ENCODE data around the gene CD164.
"Not testable (repeated sequence)": the region's sequence is repeated elsewhere in the genome, so short reads cannot be mapped to it uniquely, and the experiment has no call there.

Gene CD164

DNA sequence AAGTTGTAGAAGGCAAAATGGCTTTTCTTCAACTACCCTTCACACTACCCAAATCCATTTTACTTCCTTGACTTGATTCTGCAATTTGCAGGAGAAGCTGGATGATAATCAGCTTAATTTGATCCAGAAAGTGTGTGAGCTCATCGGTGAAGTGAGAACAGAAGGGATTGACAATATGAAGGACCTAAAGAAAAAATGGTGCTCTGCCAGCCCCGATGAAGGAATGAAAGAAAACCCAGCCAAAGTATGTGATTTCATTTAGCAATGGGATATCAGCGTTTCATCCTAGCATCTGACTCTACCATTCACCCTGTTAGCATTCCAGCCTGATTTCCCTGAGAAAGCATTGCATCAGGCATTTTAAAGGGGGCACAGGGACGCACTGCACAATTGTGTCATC, 41.5 kb downstream of the CD164 start:
- no peak for DNase-seq

GRCh38 chr6:109339906-109340678, 42.2 kb downstream of the CD164 start:
- no peak for DNase-seq

- DNase-seq, result no peak
These were observed 45.9 kb downstream of the CD164 start for GRCh38 chr6:109336221-109336961.

DNA sequence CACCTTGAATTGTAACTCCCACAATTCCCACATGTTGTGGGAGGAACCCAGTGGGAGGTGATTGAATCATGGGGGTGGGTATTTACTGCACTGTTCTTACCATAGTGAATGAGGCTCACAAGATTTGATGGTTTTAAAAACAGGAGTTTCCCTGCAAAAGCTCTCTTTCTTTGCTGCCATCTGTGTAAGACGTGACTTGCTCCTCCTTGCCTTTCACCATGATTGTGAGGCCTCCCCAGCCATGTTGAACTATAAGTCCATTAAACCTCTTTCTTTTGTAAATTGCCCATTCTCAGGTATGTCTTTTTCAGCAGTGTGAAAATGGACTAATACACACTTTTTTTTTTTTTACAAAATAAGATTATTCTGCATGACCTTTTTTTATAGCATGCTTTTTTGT, 48.4 kb downstream of the CD164 start:
- not testable (repeated sequence) for DNase-seq

- DNase-seq, result no peak
These were observed 49.5 kb downstream of the CD164 start for GRCh38 chr6:109332748-109333147.

DNA sequence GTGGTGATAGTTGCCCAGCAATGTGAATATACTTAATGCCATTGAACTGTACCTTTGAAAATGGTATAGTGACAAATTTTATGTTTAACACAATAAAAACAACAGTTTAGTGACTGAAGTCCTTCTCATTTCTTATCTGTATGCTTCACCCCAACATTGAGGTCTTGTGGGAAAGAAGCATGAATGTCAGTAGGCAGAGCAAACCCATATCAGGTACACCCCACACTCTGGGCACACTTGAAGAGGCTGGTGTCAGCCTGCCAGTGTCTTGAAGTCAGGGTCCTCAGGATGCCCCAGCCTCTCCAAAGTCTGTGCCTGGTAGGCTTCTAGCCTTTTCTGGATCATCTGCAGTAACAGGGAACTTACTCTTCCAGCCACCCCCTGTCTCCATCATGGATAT, 51.2 kb downstream of the CD164 start:
- DNase-seq, result no peak

- no peak for DNase-seq
These were observed 52.0 kb downstream of the CD164 start for GRCh38 chr6:109330263-109330662.

GRCh38 chr6:109328629-109329028, 53.6 kb downstream of the CD164 start:
- no peak for DNase-seq

DNA sequence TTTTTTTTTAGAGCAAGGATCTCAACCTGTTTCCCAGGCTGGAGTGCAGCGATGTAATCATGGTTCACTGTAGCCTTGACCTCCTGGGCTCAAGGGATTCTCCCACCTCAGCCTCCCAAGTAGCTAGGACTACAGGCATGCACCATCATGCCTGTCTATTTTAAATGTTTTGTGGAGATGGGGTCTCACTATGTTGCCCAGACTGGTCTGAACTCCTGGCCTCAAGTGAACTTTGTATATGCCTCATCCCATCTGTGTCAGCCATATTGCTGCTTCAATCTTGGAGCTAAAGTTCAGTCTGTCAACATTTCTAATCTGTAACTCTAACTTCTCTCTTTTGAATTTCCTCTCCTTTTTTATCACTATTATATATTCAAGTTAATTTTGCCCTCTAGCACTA, 54.3 kb downstream of the CD164 start:
- DNase-seq, result no peak

DNA sequence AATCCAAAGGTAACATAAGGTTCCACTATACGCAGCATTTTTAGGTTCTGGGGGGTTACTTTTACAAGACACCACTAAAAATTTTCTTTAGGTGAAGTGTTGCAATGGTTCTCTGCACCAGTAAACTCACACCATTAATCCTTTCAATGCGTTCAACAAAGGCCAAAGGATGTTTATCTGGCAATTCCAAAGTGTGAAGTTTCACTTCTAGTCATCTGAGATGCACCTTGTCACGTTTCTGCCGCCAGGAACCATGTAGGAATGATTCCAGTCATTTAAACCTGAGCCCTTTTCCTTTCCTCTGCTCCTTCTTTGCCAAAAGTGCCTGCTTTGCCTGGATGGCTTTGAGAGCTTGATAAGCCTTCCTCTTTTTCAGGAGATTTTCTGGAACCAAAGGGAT, 54.8 kb downstream of the CD164 start:
- no peak for DNase-seq

- no peak for DNase-seq
These were observed 55.9 kb downstream of the CD164 start for GRCh38 chr6:109326351-109326750.

- DNase-seq, result no peak
These were observed 56.9 kb downstream of the CD164 start for GRCh38 chr6:109325400-109325801.

- no peak for DNase-seq
These were observed 59.0 kb downstream of the CD164 start for GRCh38 chr6:109323241-109323640.

GRCh38 chr6:109322825-109323224, 59.4 kb downstream of the CD164 start:
- DNase-seq, result no peak

GRCh38 chr6:109321752-109322151, 60.5 kb downstream of the CD164 start:
- DNase-seq, result no peak

DNA sequence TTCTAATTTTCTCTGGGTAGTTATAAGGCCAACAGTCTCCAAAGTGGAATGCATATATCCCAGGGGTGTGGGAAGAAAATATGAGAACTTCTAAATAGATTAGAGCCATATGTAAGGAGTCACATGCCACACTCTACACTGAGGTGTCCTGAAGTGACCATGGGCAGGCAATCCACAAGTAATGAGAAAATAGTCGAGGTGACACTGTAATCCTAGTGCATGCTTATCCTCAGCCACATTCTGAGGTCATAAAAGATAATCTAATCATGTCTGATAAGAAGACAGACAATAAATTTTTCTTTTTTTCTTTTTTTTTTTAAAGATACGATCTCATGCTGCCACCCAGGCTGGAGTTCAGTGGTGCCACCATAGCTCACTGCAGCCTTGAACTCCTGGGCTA, 62.2 kb downstream of the CD164 start:
- DNase-seq, result no peak

DNA sequence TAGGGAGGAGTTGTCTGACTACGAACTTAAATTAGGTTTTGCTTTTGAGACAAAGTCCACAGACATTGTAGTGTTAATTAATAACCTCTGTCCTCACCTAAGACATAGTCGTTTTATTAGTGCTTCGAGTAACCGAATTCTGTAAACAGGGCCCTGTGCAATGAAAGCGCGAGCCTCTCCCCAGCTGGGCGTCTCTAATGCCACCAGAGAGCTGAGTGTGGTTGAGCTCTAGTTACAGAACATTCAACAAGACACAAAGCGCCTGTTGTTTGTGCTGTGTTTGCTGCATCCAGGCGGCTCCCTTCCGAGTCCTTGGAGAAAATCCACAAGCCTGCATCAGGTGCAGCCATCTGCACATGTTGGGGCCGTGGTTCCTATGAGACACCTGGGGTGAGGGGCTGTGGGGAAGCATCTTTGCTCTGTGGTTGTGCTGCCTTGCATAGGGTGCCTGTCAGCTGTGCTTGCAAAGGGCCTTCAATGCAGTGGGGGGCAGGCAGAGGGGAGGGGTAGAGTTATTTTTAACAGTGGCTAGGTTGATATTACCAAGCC, 63.9 kb downstream of the CD164 start:
- no peak for DNase-seq

- no peak for DNase-seq
These were observed 65.4 kb downstream of the CD164 start for GRCh38 chr6:109316909-109317308.

Data from activated CD4-positive, CD25-positive, alpha-beta regulatory T cell (primary cell).